K562 (cell line): ENCODE measurements around the gene MYLIP. TPM values are rescaled to one million over a fixed set of nuclear protein-coding genes. Genes with fewer than 3 reads are reported as not detected.

Experiments
- ARHGAP35 ChIP-seq: fragments of 450-650 bp; IDR thresholded peaks from 2 replicates; pipeline ENCODE4 v1.6.1; 2018; ENCODE audit not compliant: partially characterized antibody
- BRD4 ChIP-seq: fragments of 200-600 bp; sonication (generic); IDR thresholded peaks from 2 replicates; pipeline ENCODE4 v1.6.1; 2017; ENCODE audit warnings: inconsistent platforms
- BRF1 ChIP-seq: IDR thresholded peaks from 3 replicates; pipeline ENCODE4 v1.6.1; 2011; ENCODE audit warnings: borderline replicate concordance, mild to moderate bottlenecking; ENCODE audit not compliant: insufficient read length; ENCODE audit errors: extremely low read depth
- CBX3 ChIP-seq, 2 experiments: IDR thresholded peaks; 1 replicate in 1 of 2; 2 replicates in 1 of 2; pipeline ENCODE4 v1.6.1; 2012; ENCODE audit warnings: inconsistent platforms in 2 of 2, low read length in 2 of 2, borderline replicate concordance in 1 of 2, control low read depth in 1 of 2
- GATAD2A ChIP-seq: fragments of 450-650 bp; IDR thresholded peaks from 2 replicates; pipeline ENCODE4 v1.6.1; 2017
- GATAD2B ChIP-seq: fragments of 450-650 bp; IDR thresholded peaks from 2 replicates; pipeline ENCODE4 v1.6.1; 2017; ENCODE audit warnings: mild to moderate bottlenecking, borderline replicate concordance
- PHB2 ChIP-seq: fragments of 450-650 bp; IDR thresholded peaks from 2 replicates; pipeline ENCODE4 v1.6.1; 2017; ENCODE audit warnings: low read depth
- RB1 ChIP-seq: fragments of 450-650 bp; IDR thresholded peaks from 2 replicates; pipeline ENCODE4 v1.6.1; 2017; ENCODE audit warnings: low read depth, mild to moderate bottlenecking
- RBM25 ChIP-seq: fragments of 200-400 bp; formaldehyde crosslinking; IDR thresholded peaks from 2 replicates; pipeline ENCODE4 v1.6.1; 2018; ENCODE audit warnings: low read length, low read depth, moderate library complexity; ENCODE audit not compliant: severe bottlenecking
- SMAD2 ChIP-seq: fragments of 150-350 bp; IDR thresholded peaks from 2 replicates; pipeline ENCODE4 v1.6.1; 2014; ENCODE audit warnings: low read depth, mild to moderate bottlenecking, low read length
- SMAD4 ChIP-seq: fragments of 250-450 bp; sonication (Bioruptor Pico); conservative IDR thresholded peaks from 2 replicates; pipeline ENCODE4 v1.8.0; 2021; ENCODE audit warnings: inconsistent platforms, mild to moderate bottlenecking, moderate library complexity
- SPI1 ChIP-seq: IDR thresholded peaks from 2 replicates; pipeline ENCODE4 v1.6.1; 2011; ENCODE audit warnings: low read depth, low read length, control low read depth, borderline replicate concordance
- STAT6 ChIP-seq: sonication (generic); formaldehyde crosslinking; IDR thresholded peaks from 2 replicates; pipeline ENCODE4 v1.8.1; 2023; ENCODE audit warnings: mild to moderate bottlenecking, missing genetic modification reagents
- TFE3 ChIP-seq: fragments of 450-650 bp; formaldehyde crosslinking; IDR thresholded peaks from 2 replicates; pipeline ENCODE4 v1.4.0; 2020; ENCODE audit warnings: mild to moderate bottlenecking, mixed read lengths
- ZNF124 ChIP-seq: sonication (generic); formaldehyde crosslinking; IDR thresholded peaks from 2 replicates; pipeline ENCODE4 v1.8.1; 2022; ENCODE audit warnings: missing genetic modification reagents
- ZNF217 ChIP-seq: sonication (generic); formaldehyde crosslinking; IDR thresholded peaks from 2 replicates; pipeline ENCODE4 v1.8.0; 2022; ENCODE audit warnings: mild to moderate bottlenecking, missing genetic modification reagents
- ZNF274 ChIP-seq: IDR thresholded peaks from 2 replicates; pipeline ENCODE4 v1.6.1; 2011; ENCODE audit warnings: low read depth, mild to moderate bottlenecking, low read length, moderate library complexity, borderline replicate concordance
- ZNF639 ChIP-seq, 2 experiments: fragments of 200-800 bp in 1 of 2; sonication (Bioruptor generic) in 1 of 2; sonication (generic) in 1 of 2; formaldehyde crosslinking in 1 of 2; IDR thresholded peaks in 1 of 2; conservative IDR thresholded peaks in 1 of 2; 2 replicates each; pipeline versions ENCODE4 v1.5.0 to v1.6.1; 2016 to 2020; ENCODE audit warnings: missing compliant biosample characterization in 1 of 2, missing genetic modification characterization in 1 of 2, missing genetic modification reagents in 1 of 2
- ZNF75A ChIP-seq: fragments of 450-650 bp; formaldehyde crosslinking; IDR thresholded peaks from 2 replicates; pipeline ENCODE4 v1.4.0; 2020; ENCODE audit warnings: mild to moderate bottlenecking
- polyA plus RNA-seq, 8 experiments: library from polyadenylated mRNA; depleted of rRNA in 4 of 8; stranded (reverse) in 5 of 8; unstranded in 3 of 8; fragments of >200 nt; fragmentation: Nextera tagmentation in 2 of 8; fragmentation: Illumina TruSeq in 1 of 8; extraction: Ambion mirVana in 2 of 8; extraction: Trizol in 1 of 8; gene quantifications; 2 replicates each; pipeline versions ENCODE4 v1.2.1 to v1.2.3, GENCODE V29; 2011 to 2014; ENCODE audit warnings: inconsistent platforms in 1 of 8, missing spikeins in 1 of 8
- total RNA-seq, 7 experiments: library from RNA; depleted of rRNA in 6 of 7; stranded (reverse); fragments of >200 nt in 6 of 7; fragmentation: Illumina TruSeq in 2 of 7; extraction: Trizol in 2 of 7; gene quantifications; 2 replicates each; pipeline versions ENCODE4 v1.2.1 to v1.2.3, GENCODE V29; 2011 to 2021; ENCODE audit warnings: low replicate concordance in 1 of 7

The MYLIP gene
- total and polyA plus RNA-seq, 9 of the 15 experiments (the other 6 are each of a cell fraction or from before 2014, with no cell fraction given), result 10.8 to 43.5 (median 31.5) TPM

GRCh38 chr6:16128759-16129622, at the start of gene MYLIP (continued):
- TF ChIP-seq BRD4 (peak; percentile 81; the same call in 1 of the 2 replicates), ARHGAP35 (peak; percentile 47), SMAD2 (no peak), PHB2 (no peak), TFE3 (peak; percentile 26), SPI1 (no peak), SMAD4 (CRISPR knock-in tag) (peak; percentile 91; the same call in 1 of the 2 replicates), STAT6 (peak; percentile 97), CBX3 (IDR thresholded peaks at IDR 0.05; ENCODE audit: borderline replicate concordance in 1 of 2, low read length in 2 of 2) (peak in 1 of 2 experiments; percentile 50; a peak in 1 of 3 replicates), RBM25 (peak; percentile 93), GATAD2B (peak; percentile 93), ZNF639 (CRISPR knock-in tag; conservative IDR thresholded peaks at IDR 0.05 in 1 of 2, IDR thresholded peaks at IDR 0.05 in 1 of 2) (peak in 1 of 2 experiments; percentile 76; a peak in 2 of 4 replicates), ZNF124 (CRISPR knock-in tag) (no peak), ZNF217 (CRISPR knock-in tag) (no peak; the same call in 1 of the 2 replicates), ZNF75A (CRISPR knock-in tag) (peak; percentile 46; the same call in 1 of the 2 replicates), BRF1 (no peak), RB1 (peak; percentile 94), GATAD2A (peak; percentile 35; the same call in 1 of the 2 replicates), ZNF274 (no peak)
